Large intestine (tissue), 3 donors: ENCODE measurements around the gene PPFIA2. TPM values are rescaled to one million over a fixed set of nuclear protein-coding genes. Genes with fewer than 3 reads are reported as not detected.
"Not testable (repeated sequence)": the region's sequence is repeated elsewhere in the genome, so short reads cannot be mapped to it uniquely, and the experiment has no call there.

Experiments used
- DNase-seq, 2 donors: peaks; one replicate each; pipeline versions ENCODE4 v3.0.0 to v3.0.0-alpha.2; 2013
- H3K27ac ChIP-seq: one replicate; pipeline ENCODE4 v1.5.1; 2013; ENCODE audit warnings: low read length
- H3K27me3 ChIP-seq: 2 replicates; pipeline ENCODE4 v1.6.1; 2013; ENCODE audit warnings: low read length; ENCODE audit not compliant: control insufficient read depth, insufficient read depth
- H3K36me3 ChIP-seq: 2 replicates; pipeline ENCODE4 v1.6.1; 2013; ENCODE audit warnings: low read length; ENCODE audit not compliant: control insufficient read depth, insufficient read depth
- H3K4me1 ChIP-seq: one replicate; pipeline ENCODE4 v1.6.1; 2013; ENCODE audit warnings: low read length; ENCODE audit not compliant: control insufficient read depth, insufficient read depth
- H3K4me3 ChIP-seq: one replicate; pipeline ENCODE4 v1.5.1; 2013; ENCODE audit warnings: low read length
- H3K9me3 ChIP-seq: one replicate; pipeline ENCODE4 v1.6.1; 2013; ENCODE audit warnings: mild to moderate bottlenecking, low read depth, low read length, moderate library complexity; ENCODE audit not compliant: control insufficient read depth
- WGBS: methylation state at CpG from one replicate; pipeline ENCODE4 v1.1.5; 2013; ENCODE audit warnings: low lambda C conversion rate; ENCODE audit not compliant: insufficient coverage; 5-methylcytosine and 5-hydroxymethylcytosine counted together
- polyA plus RNA-seq: library from polyadenylated mRNA; unstranded; fragments of 120-200 nt; gene quantifications from one replicate; pipeline ENCODE4 v1.2.1, GENCODE V29; 2013

Gene PPFIA2
- polyA plus RNA-seq, 1 donor: 2.4 TPM

DNA sequence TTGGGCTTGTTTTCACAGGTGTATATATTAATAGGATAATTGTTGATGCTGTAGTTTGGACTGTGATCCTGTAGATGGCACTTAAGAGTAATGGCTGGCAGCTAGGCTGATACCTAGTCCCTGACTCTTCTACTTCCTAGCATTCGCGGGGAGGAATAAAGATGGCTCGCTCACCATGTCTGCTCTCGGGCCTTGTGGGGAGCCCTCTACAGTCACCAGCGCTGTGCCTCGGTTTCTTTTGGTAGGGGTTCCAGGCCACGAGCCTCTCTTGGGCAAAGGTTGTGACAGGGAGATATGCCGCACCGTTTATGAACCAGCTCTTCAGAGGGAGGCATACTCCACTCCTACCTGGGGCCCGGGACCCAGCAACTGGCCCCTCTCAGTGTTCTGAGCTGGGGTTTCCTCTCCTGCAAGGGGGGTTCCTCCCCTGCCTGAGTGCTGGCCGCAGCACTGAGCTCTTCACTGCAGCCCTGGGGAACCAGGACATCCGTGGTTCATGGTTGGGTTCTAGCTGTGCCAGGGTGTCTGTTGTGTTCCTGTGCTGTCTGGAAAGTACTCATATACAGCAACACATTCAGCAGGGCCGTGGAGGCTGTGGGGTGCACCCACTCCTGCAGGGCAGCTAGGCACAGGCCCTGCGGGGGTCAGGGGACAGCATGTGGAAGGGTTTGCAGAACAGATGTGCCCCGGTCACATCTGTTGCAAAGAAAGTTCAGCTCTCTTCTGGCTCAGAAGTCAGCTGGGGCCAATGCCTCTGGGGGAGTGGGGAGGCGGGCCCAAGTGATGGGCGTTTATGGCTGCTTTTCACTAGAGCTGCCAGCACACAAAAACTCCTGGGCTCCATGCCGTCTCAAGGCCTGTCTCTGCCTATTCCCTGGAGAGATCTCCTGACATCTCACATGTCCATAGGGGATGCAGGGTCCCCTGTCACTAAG lies 147.9 kb downstream of the PPFIA2 start:
- no peaks in the 10 kb centered on the region for H3K4me1 ChIP-seq
- H3K9me3 ChIP-seq: no peaks in the 10 kb centered on the region
- DNase-seq: no peak
- no peaks in the 10 kb centered on the region for H3K36me3 ChIP-seq
- no peak overlapping the region for H3K27ac ChIP-seq
- H3K27me3 ChIP-seq: no peaks in the 10 kb centered on the region
- H3K4me3 ChIP-seq: no peak overlapping the region
- WGBS: 100% methylated on average over 1 of the region's 18 CpGs

- H3K36me3 ChIP-seq: no peaks in the 10 kb centered on the region
- H3K27ac ChIP-seq: no peak overlapping the region
- H3K9me3 ChIP-seq: no peaks in the 10 kb centered on the region
- no peak overlapping the region for H3K4me3 ChIP-seq
- no peak for DNase-seq
- no peaks in the 10 kb centered on the region for H3K27me3 ChIP-seq
- WGBS: 55% methylated on average over 5 of the region's 7 CpGs
- H3K4me1 ChIP-seq: no peaks in the 10 kb centered on the region
Measured at GRCh38 chr12:81597928-81598604, 161.1 kb downstream of the PPFIA2 start.

DNA sequence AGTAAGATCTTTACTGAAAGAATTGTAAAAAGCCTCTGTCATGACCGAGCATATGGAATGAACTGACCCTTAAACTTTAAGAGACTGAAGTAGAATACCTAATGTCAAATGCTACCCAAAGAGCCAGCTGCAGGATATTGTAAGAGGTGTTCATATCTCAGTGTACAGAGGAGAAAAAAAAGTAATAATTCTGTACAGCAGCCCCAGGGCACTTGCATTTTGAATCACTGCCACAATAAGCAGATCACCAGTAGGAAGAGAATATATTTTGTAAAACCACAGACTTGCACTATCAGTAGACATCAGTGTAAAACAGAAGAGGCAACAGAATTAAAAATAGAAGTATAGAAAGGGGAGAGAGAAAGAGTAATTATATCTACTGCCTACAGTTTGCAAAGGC lies 162.6 kb downstream of the PPFIA2 start:
- H3K9me3 ChIP-seq: no peaks in the 10 kb centered on the region
- H3K27ac ChIP-seq: no peak overlapping the region
- H3K4me3 ChIP-seq: no peak overlapping the region
- no peaks in the 10 kb centered on the region for H3K36me3 ChIP-seq
- no CpG with 5 or more reads among the region's 1 CpG for WGBS
- no peaks in the 10 kb centered on the region for H3K4me1 ChIP-seq
- no peak for DNase-seq
- H3K27me3 ChIP-seq: no peaks in the 10 kb centered on the region

- Histone ChIP-seq H3K36me3 (no peaks in the 10 kb centered on the region), H3K4me3 (no peak overlapping the region), H3K9me3 (no peaks in the 10 kb centered on the region), H3K27ac (no peak overlapping the region), H3K27me3 (no peaks in the 10 kb centered on the region), H3K4me1 (no peaks in the 10 kb centered on the region)
- WGBS: no CpG with 5 or more reads among the region's 4 CpGs
- DNase-seq: no peak
Measured at GRCh38 chr12:81591256-81591655, 167.9 kb downstream of the PPFIA2 start.

DNA sequence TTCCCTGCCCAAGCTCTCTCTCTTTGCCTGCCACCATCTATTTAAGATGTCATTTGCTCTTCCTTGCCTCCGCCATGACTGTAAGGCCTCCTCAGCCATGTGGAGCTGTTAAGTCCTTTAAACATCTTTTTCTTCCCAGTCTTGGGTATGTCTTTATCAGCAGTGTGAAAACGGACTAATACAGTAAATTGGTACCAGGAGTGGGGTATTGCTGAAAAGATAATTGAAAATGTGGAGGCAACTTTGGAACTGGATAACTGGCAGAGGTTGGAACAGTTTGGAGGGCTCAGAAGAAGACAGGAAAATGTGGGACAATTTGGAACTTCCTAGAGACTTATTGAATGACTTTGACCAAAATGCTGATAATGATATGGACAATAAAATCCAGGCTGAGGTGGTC lies 168.4 kb downstream of the PPFIA2 start:
- not testable (repeated sequence) for DNase-seq, H3K4me1 ChIP-seq, H3K36me3 ChIP-seq, H3K27me3 ChIP-seq, H3K9me3 ChIP-seq, H3K4me3 ChIP-seq, H3K27ac ChIP-seq
- WGBS: no CpG with 5 or more reads among the region's 2 CpGs

DNA sequence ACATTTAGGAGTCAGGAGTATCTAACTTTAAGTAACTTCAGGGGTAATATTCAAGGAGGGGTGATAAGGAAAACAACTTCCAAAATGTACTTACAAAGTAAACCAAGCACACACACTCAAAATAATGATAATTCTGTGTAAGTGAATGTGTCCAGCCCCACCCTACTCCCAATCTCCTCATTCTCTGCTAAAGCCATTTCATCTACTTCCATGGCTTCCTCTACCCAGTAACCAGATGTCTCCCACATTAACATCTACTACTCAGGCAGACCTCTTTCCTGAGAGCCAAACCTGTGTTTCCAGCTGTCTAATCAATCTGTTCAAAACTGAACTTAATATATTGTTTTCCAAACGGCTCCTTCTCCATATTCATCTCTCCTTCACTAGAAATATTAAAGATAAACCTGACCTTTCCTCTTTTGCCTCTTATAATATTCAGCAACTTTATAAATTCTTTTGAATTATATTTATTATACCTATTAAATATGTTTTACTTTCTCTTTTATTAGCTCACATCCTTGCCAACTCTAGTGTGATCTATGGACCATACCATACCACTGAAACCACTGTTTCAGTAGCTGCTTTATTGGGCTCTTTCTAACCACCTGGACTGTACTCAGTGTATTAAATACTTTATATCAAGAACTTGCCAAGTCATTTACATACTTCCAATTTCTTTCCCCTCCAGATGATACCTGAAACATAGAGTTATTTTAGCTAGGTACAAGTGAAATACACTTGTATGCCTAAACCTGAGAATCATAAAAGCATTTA lies 170.7 kb downstream of the PPFIA2 start:
- H3K36me3 ChIP-seq: no peaks in the 10 kb centered on the region
- whole genome bisulfite sequencing: no CpG with 5 or more reads among the region's 1 CpG
- no peak overlapping the region for H3K27ac ChIP-seq
- no peaks in the 10 kb centered on the region for H3K4me1 ChIP-seq
- H3K4me3 ChIP-seq: no peak overlapping the region
- no peak for DNase-seq
- H3K27me3 ChIP-seq: no peaks in the 10 kb centered on the region
- H3K9me3 ChIP-seq: no peaks in the 10 kb centered on the region

GRCh38 chr12:81585787-81586186 lies 173.4 kb downstream of the PPFIA2 start:
- Histone ChIP-seq H3K27me3 (no peaks in the 10 kb centered on the region), H3K9me3 (no peaks in the 10 kb centered on the region), H3K36me3 (no peaks in the 10 kb centered on the region), H3K4me1 (no peaks in the 10 kb centered on the region), H3K4me3 (no peak overlapping the region), H3K27ac (no peak overlapping the region)
- DNase-seq: no peak
- no CpG with 5 or more reads among the region's 1 CpG for WGBS

DNA sequence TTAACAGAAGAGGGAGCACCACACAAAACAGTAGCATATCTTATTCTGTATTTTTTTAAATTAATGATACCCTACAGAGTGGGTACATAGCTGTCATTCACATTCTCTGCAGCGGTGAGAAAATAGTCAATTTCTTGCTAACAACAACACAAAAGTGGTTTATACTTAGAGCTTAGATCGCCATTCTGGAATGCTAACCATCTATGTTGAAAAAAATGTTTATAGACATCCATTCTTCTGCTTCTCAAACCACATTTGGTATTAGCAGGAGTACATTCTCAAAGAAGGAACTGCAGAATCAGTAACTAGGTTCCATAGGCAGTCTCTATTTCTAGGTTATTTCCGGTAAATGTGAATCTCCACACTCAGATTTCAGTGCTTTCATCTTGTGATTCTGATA lies 185.9 kb downstream of the PPFIA2 start:
- DNase-seq: no peak
- H3K27me3 ChIP-seq: no peaks in the 10 kb centered on the region
- H3K4me3 ChIP-seq: no peak overlapping the region
- H3K27ac ChIP-seq: no peak overlapping the region
- H3K36me3 ChIP-seq: no peaks in the 10 kb centered on the region
- H3K4me1 ChIP-seq: no peaks in the 10 kb centered on the region
- no CpG with 5 or more reads among the region's 3 CpGs for WGBS
- no peaks in the 10 kb centered on the region for H3K9me3 ChIP-seq

- no peak for DNase-seq
- Histone ChIP-seq H3K4me3 (no peak overlapping the region), H3K36me3 (no peaks in the 10 kb centered on the region), H3K4me1 (no peaks in the 10 kb centered on the region), H3K27ac (no peak overlapping the region), H3K27me3 (no peaks in the 10 kb centered on the region), H3K9me3 (no peaks in the 10 kb centered on the region)
- WGBS: no CpG with 5 or more reads among the region's 1 CpG
Measured at GRCh38 chr12:81572411-81572810, 186.7 kb downstream of the PPFIA2 start.

GRCh38 chr12:81570234-81570633 lies 188.9 kb downstream of the PPFIA2 start:
- H3K9me3 ChIP-seq: no peaks in the 10 kb centered on the region
- no CpG with 5 or more reads among the region's 2 CpGs for WGBS
- no peak overlapping the region for H3K4me3 ChIP-seq
- no peaks in the 10 kb centered on the region for H3K27me3 ChIP-seq
- no peak for DNase-seq
- no peak overlapping the region for H3K27ac ChIP-seq
- H3K36me3 ChIP-seq: no peaks in the 10 kb centered on the region
- H3K4me1 ChIP-seq: no peaks in the 10 kb centered on the region
